ENCODE measurements around the gene WDR53. TPM values are rescaled to one million over a fixed set of nuclear protein-coding genes. Genes with fewer than 3 reads are reported as not detected.
"Not testable (repeated sequence)": the region's sequence is repeated elsewhere in the genome, so short reads cannot be mapped to it uniquely, and the experiment has no call there.

Gene WDR53
- total and polyA plus RNA-seq, 11 donors = 4.2 to 15.5 (median 8.4) TPM

GRCh38 chr3:196552253-196552652, 16.1 kb downstream of the WDR53 start:
- Histone ChIP-seq H3K27ac (no peak overlapping the region), H3K4me1 (peaks cover 0 to 6% (median 0%) of the 10 kb centered on the region in 12 donors), H3K27me3 (no peaks in the 10 kb centered on the region), H3K9me3 (no peaks in the 10 kb centered on the region), H3K4me3 (no peak overlapping the region), H3K36me3 (peaks cover 0 to 17% (median 9%) of the 10 kb centered on the region in 9 donors)
- intact Hi-C loops (cut with DNase I) = no loop called here
- ATAC-seq (no peak), DNase-seq (no peak)
- 95 to 98% (median 96%) methylated on average over 5 of the region's 5 CpGs for WGBS, 4 donors
- no peak for TF ChIP-seq POLR2A (IDR thresholded peaks at IDR 0.05)

- peaks cover 0 to 16% (median 9%) of the 10 kb centered on the region in 9 donors for H3K36me3 ChIP-seq
- H3K4me1 ChIP-seq; H3K27ac ChIP-seq; H3K27me3 ChIP-seq; H3K4me3 ChIP-seq; ATAC-seq; intact Hi-C loops (cut with DNase I); DNase-seq; H3K9me3 ChIP-seq: not testable (repeated sequence)
- WGBS, 4 donors = 85 to 93% (median 85%) methylated on average over 3 of the region's 3 CpGs
These were observed 18.2 kb downstream of the WDR53 start for GRCh38 chr3:196550172-196550571.

GRCh38 chr3:196549312-196549711, 19.0 kb downstream of the WDR53 start:
- intact Hi-C loops (cut with DNase I) = loop anchor here in 1 of 10 donors (10.0 kb wide), 1 partner anchor 415 kb away; the partner anchor contains the start of gene PIGZ
- ATAC-seq, H3K27me3 ChIP-seq, H3K9me3 ChIP-seq, H3K4me1 ChIP-seq, H3K27ac ChIP-seq, DNase-seq, H3K4me3 ChIP-seq, H3K36me3 ChIP-seq: not testable (repeated sequence)
- WGBS, 4 donors = 82 to 98% (median 92%) methylated on average over 1 of the region's 1 CpG

GRCh38 chr3:196547067-196547466, 21.3 kb downstream of the WDR53 start:
- ATAC-seq (no peak), DNase-seq (no peak)
- no peaks in the 10 kb centered on the region for H3K4me1 ChIP-seq
- no peaks in the 10 kb centered on the region for H3K9me3 ChIP-seq
- H3K4me3 ChIP-seq = no peak overlapping the region
- H3K36me3 ChIP-seq = no peaks in the 10 kb centered on the region
- H3K27ac ChIP-seq = no peak overlapping the region
- H3K27me3 ChIP-seq = no peaks in the 10 kb centered on the region
- intact Hi-C loops (cut with DNase I) = loop anchor here in 1 of 10 donors (10.0 kb wide), 1 partner anchor 418 kb away; the partner anchor contains the start of gene PIGZ
- TF ChIP-seq CTCF (IDR thresholded peaks at IDR 0.05) (peak in 1 of 12 donors; percentile 10), POLR2A (IDR thresholded peaks at IDR 0.05) (no peak)
- 86 to 96% (median 95%) methylated on average over 2 of the region's 2 CpGs for WGBS, 4 donors

- DNase-seq = no peak
- H3K27me3 ChIP-seq = no peaks in the 10 kb centered on the region
- 86 to 90% (median 88%) methylated on average over 5 of the region's 5 CpGs for WGBS, 4 donors
- ATAC-seq = no peak
- H3K27ac ChIP-seq = no peak overlapping the region
- TF ChIP-seq CTCF (IDR thresholded peaks at IDR 0.05) = no peak
- no peak for TF ChIP-seq POLR2A (IDR thresholded peaks at IDR 0.05)
- H3K4me3 ChIP-seq = no peak overlapping the region
- no peaks in the 10 kb centered on the region for H3K9me3 ChIP-seq
- intact Hi-C loops (cut with DNase I) = loop anchor here in 1 of 10 donors (10.0 kb wide), 1 partner anchor 418 kb away; the partner anchor contains the start of gene PIGZ
- no peaks in the 10 kb centered on the region for H3K36me3 ChIP-seq
- no peaks in the 10 kb centered on the region for H3K4me1 ChIP-seq
These were observed 21.8 kb downstream of the WDR53 start for GRCh38 chr3:196546537-196546936.

- H3K4me1 ChIP-seq = no peaks in the 10 kb centered on the region
- TF ChIP-seq CTCF (IDR thresholded peaks at IDR 0.05) (no peak), POLR2A (IDR thresholded peaks at IDR 0.05) (no peak)
- H3K9me3 ChIP-seq = no peaks in the 10 kb centered on the region
- no peak overlapping the region for H3K27ac ChIP-seq
- intact Hi-C loops (cut with DNase I) = loop anchor here in 1 of 10 donors (10.0 kb wide), 1 partner anchor 420 kb away; the partner anchor contains the start of gene PIGZ
- DNase-seq (no peak), ATAC-seq (no peak)
- WGBS, 4 donors = 92 to 99% (median 97%) methylated on average over 2 of the region's 2 CpGs
- no peaks in the 10 kb centered on the region for H3K36me3 ChIP-seq
- H3K27me3 ChIP-seq = no peaks in the 10 kb centered on the region
- H3K4me3 ChIP-seq = no peak overlapping the region
These were observed 23.8 kb downstream of the WDR53 start for GRCh38 chr3:196544491-196544992.
